Kasumi-1 (cell line): Measurements from ENCODE around the gene CXorf65.

Experiments used
- DNase-seq, 2 experiments: peaks; one replicate each; lab custom pipeline; 2025; lab: John Stamatoyannopoulos, UW

CXorf65 gene

GRCh38 chrX:71106427-71106826 lies at the start of gene CXorf65:
Gene CXorf65, minus strand, starts transcription at chrX:71106740. Its CDS starts 184 bp downstream, at chrX:71106556.
- peak; percentile 9 to 24 for DNase-seq

DNA sequence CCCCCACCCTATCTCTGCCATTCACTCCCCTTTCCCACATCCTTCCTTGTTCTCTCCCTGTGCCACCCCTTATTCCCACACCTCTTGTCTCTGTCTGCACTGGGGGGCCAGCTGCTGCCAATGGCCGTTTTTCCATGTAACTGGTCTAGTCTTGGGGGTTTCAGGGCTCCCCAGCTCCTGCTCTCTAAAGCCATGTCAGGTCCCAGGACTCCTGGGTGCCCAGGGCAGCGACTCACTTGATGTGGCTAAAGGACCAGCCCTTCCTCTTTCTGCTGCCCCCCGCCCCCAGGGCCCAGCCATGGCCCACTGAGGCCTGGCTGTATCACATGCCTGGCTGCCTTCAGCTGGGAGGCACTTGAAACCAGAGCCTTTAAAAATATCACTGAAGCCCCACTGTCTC lies 48.1 kb upstream of the CXorf65 start:
- no peak for DNase-seq

DNA sequence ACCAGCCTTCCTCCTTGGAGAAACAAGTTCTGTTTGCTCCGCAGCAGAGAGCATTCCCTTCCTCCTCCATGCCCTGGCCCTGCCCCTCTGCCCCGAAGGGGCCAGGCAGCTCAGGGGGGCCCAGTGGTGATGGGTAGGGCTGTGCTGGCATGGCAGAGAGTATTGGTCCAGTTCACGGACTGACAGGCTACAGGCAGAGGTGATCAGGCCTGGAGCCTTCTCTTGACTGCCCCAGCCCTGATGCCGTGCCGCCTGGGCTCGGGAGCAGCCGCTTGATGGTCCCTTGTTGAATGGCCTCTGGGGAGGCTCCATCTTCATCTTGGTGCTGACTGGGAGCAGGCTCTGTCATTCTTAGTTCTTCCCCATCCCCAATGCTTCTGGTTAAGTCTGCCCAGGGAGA lies 47.7 kb upstream of the CXorf65 start:
- DNase-seq: no peak

DNA sequence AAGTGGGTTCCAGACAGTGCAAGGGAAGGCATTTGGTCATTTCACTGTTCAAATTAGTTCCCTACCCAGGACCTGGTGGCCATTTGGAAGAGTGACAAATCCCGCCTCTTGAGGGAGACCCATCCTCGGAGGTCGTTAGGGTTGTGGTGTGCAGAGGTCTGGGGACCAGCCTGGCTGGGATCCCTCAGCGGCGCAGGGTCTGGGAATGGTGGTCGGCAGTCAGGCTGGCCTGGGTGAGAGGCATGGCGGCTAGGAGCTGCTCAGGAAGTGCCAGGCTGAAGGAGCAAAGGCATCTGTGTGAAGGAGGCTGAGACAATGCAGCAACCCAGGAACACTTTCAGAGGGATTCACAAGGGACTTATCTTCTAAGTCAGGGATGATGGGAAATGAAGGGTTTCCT lies 44.8 kb upstream of the CXorf65 start:
- no peak for DNase-seq

DNA sequence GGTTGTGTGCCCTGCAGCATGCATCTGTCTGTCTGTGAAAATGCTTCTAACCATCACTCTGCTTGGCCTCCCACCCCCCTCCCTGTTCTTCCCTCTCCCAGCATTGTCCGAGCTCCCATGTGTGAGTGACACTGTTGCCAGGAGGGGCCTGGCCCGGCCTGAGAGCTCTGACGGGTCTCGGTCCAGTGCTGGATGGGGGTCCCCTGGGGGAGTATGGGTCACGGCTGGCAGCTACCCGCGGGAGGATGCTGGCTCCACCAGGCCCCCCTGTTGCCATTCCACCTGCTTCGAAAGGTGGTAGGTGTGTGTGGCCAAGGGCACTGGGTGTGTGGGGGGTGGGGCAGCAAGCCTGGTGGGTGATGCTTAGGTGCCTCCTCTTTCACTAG lies 41.7 kb upstream of the CXorf65 start:
- DNase-seq: no peak

- peak; percentile 4 to 5 for DNase-seq
Measured at GRCh38 chrX:71147496-71148277, 41.1 kb upstream of the CXorf65 start.

- DNase-seq: no peak
Measured at GRCh38 chrX:71144651-71145050, 38.1 kb upstream of the CXorf65 start, which contains the start of gene NLGN3. Gene NLGN3, plus strand, starts transcription at chrX:71144841. Its CDS starts 2,909 bp downstream, at chrX:71147750.

DNA sequence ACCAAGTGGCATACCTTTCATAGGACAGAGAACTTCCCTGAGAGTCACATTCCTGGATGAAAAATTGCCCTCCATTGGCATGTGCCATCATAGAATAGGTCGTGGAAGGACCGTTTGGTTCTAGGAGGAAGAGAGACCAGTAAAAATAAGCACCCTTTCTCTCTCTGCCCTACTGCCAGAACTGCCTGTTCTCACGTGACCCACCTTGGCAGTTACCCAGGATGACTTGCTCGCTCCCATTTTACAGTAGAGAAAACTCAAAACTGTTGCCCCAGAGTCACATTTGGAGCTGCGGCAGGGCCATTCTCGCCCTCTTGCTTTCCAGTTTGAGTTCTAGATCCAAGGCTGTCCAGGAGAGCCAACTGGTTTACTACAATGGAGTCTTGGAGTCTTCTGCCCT lies 37.0 kb upstream of the CXorf65 start:
- no peak for DNase-seq

DNA sequence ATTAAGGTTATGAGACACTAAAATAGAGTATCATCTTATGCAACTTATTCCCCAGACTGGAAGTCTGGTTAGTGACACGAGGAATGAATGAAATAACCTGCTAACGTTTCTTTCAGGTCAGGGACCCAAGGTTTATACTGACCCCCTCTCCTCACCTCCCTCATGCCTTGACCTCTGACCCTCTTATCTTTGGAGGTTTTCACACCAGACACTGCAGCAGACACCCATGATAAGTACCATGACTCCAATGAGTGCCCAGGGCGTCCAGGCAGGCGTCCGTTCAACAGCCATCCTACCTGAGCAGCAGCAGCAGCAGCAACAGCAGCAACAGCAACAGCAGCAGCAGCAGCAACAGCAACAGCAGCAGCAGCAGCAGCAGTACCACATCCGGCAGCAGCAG lies 33.9 kb upstream of the CXorf65 start:
- DNase-seq: no peak

DNA sequence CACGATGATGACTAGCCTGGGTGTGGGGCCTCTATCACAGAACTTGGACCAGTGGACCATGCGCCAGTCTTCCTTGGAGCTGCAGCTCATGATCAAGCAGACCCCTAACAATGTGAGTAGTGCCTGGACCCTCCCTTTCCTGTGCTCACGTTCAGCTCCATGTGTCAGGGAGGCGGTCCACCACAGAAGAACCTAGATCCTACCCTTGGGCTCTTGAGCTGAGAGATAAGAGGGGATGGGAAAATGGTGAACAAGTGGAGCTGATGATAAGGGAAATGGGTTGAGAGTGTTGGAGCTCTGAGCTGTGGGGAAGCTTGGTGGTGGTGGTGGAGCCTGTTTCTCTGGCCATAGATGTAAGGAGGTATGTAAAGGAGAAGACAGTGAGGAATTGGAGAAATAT lies 25.0 kb upstream of the CXorf65 start:
- no peak for DNase-seq

GRCh38 chrX:71128915-71129765 lies 22.6 kb upstream of the CXorf65 start:
- DNase-seq: peak; percentile 50 to 57

- DNase-seq: no peak
Measured at GRCh38 chrX:71128166-71128833, 21.8 kb upstream of the CXorf65 start.

DNA sequence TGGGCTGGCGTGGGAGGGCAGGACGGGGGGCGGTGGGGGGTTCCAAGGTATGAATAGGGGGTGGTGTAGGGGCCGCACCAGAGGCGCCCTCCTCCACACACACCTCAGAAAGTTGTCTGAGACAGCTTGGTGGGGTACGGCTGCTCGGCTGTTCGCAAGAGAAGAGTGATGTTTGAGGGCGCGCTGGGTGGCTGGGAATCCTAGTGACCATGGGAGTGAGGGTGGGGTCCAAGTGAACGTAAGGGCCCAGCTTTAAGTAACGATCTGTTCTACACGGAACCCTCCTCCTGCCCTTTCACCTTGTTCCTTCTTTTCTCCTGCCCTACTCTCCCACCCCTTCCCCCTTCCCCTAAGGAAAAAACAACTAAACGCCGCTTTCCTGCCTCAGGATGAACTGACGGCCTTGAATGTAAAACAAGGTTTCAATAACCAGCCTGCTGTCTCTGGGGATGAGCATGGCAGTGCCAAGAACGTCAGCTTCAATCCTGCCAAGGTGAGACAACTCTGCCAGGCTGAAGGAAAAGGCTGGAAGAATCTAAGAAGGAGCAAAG lies 12.5 kb upstream of the CXorf65 start:
- DNase-seq: no peak

DNA sequence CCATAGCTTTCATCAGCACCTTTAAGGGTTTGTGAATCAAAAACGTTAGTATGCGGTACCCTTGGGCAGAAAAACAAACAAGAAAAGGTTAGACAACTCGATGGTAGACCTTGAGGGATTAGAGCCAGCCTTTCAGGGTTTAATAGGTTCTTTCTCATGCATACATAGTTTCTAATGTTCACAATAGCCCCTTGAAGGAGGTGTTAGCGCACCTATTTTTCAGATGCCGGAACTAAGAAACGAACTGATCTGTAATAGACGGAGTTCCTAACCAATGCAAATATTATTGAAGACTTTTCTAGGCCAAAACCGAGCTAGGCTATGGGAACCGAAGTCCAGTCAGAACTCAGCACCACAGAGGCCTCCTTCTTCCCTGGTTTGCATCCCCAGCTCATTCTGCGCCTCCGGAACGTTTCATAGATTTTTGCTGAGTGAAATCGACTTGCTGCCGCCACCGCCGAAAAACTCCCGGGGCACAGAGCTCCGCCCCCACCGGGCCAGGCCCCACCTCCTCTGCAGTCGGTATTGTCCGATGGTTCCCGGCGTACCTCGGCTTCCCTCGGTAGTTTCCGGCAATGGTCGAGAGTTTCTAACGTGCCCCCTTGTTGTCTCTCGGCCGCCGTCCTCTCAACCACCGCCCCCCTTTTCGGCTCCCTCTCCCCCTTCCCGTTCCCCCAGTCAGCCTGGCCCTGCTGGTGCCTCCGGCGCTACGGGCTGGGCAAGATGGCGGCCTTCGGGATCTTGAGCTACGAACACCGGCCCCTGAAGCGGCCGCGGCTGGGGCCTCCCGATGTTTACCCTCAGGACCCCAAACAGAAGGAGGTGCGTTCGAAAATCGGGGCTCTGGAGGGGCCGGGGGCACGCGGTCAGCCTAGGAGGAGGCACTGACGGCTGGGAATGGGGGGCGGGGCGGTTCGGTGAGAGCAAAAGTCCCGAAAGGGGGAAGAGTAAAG lies 11.8 kb upstream of the CXorf65 start, which contains the start of gene MED12:
MED12 (plus strand) TSS at position 565 of the 953 bp plus-strand sequence; CDS start at position 724, 159 bp downstream.
- peak; percentile 53 to 66 for DNase-seq

- no peak for DNase-seq
Measured at GRCh38 chrX:71117358-71117757, 10.8 kb upstream of the CXorf65 start.

DNA sequence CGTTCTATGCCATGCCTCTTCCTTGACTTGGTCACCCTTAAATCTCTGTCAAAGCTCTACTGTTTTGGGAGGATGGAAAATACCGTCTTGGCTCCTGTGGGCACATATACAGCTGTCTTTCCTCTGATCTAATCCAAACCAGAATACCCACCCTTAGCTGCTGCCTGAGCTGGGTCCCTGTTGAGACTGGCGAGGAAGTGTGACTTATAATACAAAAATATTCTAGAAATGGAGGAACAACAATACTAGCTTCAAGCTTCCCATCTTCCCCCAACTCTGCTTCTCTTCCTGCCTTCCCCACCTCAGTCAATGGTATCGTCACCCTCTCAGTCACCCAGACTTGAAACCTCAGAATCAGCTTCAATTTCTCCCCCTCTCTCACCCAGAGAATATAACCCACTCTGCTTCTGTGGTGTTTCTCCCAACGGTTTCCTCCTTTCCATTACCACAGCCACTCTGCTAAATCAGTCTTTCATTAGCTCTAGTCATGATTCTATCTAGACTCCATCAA lies 5.4 kb upstream of the CXorf65 start:
- peak; percentile 38 to 52 for DNase-seq

GRCh38 chrX:71111141-71111843 lies 4.8 kb upstream of the CXorf65 start, which contains the start of gene IL2RG:
Gene IL2RG, minus strand, starts transcription at chrX:71111577. Its CDS starts 38 bp downstream, at chrX:71111539.
- DNase-seq: peak; percentile 57 to 61

DNA sequence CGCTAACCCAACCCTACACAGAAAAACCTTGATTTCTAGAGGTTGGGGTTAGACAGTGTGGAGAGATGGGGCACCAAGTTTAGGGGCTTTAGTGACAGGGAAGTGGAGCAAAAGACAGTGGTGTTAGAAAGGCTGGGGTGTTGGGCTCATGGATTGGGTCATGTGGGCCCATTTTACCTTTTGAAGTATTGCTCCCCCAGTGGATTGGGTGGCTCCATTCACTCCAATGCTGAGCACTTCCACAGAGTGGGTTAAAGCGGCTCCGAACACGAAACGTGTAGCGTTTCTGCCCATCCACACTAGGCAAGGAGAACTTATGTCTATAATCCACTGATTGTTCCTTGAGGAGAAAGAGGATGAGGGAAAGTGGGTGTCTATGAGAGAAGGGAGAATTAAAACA lies 2.5 kb upstream of the CXorf65 start:
- no peak for DNase-seq

DNA sequence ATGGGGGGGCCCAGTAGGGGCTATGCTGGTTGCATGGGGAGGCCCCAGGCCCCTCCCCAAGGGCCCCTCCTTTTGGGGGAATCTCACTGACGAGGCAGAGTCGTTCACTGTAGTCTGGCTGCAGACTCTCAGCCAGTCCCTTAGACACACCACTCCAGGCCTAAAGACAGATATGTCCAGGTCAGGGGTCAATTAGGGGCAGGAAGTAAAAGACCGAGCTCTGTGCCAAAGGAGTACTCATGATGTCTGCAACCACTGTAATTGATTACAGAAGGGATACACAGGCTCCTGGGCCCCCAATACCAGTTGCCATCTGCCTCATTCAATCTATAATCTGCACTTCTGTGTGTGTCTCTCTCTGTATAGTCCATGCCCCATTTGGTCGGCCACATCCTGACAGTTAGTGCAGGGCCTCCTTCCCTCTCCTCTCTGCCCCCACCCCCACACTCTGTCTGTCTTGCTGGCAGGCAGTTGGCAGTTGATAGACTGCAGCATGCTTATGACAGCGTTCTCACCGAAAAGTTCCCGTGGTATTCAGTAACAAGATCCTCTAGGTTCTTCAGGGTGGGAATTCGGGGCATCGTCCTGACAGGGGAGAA lies 1.3 kb upstream of the CXorf65 start:
- DNase-seq: peak; percentile 47 to 68
